ENCODE results near the gene LRRC37A.
A peak's percentile ranks its signal among the peaks of the same experiment; 100 is the strongest.
"Not testable (repeated sequence)": the region's sequence is repeated elsewhere in the genome, so short reads cannot be mapped to it uniquely, and the experiment has no call there.

The LRRC37A gene

DNA sequence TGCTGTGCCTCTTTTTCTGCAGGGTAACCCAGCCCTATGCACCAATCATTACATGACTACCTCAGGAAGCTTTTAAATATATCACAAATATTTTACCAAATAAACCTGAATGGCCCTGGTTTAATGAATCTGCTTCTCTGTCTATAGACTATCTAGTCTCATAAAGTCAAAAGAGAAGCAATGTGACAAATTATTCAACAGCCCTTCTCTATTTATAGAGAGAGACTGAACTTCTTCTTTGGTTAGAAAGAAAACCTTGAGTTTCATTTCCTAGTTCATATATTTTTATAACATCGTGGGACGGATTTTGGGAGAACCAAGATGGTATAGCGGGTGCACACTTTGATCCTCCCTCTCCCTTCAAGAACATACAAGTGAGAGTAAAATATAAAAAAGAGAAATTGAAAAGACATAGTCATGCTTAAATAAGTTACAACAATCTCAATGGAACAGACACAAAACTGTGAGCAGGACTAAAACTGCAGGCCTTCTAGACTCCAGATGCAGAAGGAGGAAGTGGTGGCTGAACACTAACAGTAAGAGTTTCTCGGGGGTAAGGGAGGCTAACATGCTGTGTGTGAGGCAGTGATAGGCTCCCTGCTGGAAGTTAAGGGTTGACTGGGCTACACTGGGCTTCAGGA, 3.9 kb upstream of the LRRC37A start:
- peak; percentile 48 to 71 for ATAC-seq

DNA sequence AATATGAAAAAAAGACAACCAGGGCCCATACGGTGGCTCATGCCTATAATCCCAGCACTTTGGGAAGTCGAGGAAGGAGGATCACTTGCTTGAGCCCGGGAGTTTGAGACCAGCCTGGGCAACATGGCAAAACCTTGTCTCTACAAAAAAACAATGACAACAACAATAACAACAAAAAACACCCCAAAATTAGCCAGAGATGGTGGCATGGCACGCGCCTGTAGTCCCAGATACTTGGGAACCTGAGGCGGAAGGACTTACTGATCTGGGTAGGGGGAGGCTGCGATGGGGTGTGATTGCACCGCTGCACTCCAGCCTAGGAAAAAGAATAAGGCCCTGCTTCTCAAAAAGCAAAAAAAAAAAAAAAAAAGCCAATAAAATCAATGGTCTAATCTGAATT, 3.3 kb upstream of the LRRC37A start:
- ATAC-seq: not testable (repeated sequence)

DNA sequence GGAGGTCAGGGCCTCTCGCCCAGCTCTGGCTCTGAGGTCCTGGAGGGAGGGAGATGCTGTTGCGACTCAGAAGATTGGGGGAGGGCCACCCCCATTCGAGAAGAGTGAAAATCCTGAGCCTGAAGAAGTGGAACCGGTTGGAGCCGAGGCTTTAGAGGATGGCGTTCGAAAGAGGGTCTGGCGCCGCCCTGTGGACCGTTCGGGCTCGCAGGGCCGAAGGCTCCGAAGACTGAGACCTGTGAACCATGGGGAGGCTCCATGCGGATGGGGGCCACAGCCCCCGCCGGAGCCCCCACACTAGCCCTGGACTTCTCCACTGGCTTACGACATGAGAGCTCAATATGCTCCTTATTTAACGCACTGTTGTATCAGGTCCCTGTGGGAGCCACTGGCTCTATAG, 46.3 kb downstream of the LRRC37A start:
- ATAC-seq: not testable (repeated sequence)

DNA sequence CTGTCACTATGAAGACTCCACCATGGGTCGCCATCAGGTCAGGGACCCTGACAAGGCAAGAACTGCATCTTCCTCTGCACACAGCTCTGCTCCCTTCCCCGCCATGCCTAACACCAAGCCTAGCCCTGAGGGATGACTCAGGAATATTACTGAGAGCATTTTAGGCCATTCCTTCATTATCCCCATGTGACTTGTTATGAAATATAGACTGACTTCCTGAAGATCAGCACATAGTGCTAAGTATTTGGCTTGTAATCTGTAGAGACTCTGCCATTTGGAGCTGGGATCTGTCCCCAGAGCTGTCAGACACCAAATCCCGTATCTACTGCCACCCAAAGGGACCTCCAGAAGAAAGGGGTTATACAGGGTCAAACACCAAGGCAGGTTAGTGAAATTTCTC, 47.2 kb downstream of the LRRC37A start:
- ATAC-seq: not testable (repeated sequence)

DNA sequence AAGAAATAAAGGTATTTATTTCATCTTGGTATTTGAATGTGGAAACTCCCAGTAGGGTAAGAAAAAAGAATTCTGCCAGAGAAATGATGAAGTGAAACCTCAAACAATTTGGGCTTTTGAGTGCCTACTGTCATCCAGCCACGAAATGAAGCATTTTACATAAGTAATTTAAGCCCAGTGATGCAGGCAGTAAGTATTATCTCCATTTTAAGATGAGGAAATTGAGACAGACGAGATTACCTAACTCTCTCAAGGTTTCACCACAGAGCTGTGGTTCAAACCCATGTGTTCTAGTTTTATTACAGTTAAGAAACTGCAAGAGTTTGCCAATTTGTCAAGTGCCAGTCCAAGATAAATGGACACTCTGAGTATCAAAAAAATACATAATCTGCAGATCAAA, 53.4 kb downstream of the LRRC37A start:
- peak; percentile 55 to 63 for ATAC-seq

DNA sequence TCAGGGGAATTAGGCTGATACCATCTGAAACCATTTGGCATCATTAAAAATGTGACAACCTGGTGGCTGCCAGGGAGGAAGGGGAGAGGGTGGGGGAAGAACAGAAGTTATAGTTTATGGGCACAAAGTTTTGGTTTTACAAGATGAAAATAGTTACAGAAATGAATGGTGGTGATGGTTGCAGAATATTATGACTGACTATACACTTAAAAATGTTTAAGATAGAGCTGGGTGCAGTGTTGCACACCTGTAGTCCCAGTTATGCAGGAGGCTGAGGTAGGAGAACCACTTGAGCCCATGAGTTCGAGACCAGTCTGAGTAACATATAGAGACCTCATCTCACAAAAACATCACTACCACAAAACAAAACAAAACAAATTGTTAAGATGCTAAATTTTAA, 54.1 kb downstream of the LRRC37A start:
- ATAC-seq: not testable (repeated sequence)

DNA sequence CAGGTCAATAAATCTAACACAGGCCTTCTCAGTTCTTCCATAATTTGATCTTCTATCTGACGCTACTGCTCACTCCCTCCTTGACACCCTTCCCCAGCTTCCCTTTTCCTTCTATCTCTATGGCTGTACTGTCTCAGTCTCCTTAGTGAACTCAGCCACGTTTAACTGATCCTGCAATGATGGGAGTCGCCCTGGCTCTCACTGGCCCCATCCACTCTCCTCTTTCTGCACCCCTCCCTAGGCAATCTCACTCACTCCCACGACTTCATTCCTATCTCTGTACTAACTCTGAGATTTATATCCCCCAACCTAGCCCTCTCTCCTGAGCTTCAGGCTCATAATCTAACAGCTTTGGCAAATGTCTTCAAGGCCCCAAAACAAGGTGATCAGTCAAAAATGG, 58.9 kb downstream of the LRRC37A start:
- ATAC-seq: not testable (repeated sequence)

DNA sequence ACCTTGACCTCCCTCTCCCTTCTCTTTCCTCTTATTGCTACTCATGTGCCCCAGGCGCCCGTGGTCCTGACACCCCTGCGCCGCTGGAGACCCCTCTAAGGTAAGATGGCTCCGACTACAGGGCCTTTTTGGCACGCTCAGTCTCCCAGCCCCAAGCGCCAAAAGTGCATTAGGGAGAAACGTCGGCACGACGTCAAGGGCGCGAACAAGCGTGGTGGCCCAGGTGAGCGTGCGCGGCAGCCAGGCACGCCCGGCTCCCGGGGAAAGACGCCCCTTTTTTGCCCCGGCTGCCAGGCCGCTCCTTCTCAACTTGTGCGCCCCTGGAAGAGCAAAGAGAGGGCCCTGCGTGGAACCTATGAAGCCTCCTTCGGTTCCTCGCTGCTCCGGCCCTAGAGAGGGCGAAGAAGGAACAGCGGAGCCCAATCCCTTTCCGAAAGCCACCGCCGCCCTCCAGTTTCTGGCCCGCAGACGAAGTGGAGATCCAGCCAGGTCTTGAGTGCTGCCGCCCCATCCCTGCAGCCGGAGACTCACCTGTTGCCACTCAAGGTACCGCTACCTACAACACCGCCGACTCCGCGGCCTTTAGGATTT, 66.3 kb downstream of the LRRC37A start:
- peak; percentile 46 to 57 for ATAC-seq

DNA sequence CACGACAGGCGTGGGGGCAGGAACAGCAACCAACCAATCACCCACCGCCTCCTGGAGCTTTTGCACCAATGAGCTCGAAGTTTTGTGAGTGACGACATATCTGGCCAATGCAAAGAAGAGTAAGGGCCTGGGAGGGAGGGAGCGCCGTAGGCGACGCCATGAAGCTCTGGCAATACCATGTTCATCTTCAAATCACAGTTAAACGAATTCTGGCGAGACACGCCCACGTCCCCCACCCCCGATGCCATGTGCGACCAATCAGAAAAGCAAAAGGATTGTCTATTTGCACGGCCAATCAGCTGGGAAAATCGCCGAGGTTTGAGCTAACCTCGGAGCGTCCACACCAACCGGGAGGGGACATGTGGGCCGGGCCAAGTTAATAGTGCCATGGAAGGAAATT, 66.8 kb downstream of the LRRC37A start, which contains the start of gene ARL17B:
Gene ARL17B (minus strand): TSS at position 12 of the 400 bp plus-strand sequence. CDS start 3,369 bp downstream, outside the sequence.
- ATAC-seq: peak; percentile 98

DNA sequence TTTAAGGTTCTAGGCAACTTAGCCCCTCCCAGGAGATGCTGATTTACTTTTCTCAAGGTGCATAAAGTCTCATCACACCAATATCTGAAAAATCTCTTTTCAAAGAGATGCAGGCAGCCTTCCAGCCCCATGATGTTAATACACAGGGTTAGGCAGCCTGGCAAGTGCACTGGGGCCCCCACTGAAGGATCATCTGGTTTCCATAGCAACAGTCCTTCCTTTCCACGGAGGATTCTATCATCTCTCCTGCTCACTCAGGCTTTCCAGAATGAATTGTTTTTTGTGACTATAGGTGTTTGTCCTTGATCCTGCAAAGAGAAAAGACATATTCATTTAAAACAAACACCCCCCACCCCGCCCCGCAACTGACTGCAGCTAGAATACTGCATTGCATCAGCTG, 72.6 kb downstream of the LRRC37A start:
- not testable (repeated sequence) for ATAC-seq

DNA sequence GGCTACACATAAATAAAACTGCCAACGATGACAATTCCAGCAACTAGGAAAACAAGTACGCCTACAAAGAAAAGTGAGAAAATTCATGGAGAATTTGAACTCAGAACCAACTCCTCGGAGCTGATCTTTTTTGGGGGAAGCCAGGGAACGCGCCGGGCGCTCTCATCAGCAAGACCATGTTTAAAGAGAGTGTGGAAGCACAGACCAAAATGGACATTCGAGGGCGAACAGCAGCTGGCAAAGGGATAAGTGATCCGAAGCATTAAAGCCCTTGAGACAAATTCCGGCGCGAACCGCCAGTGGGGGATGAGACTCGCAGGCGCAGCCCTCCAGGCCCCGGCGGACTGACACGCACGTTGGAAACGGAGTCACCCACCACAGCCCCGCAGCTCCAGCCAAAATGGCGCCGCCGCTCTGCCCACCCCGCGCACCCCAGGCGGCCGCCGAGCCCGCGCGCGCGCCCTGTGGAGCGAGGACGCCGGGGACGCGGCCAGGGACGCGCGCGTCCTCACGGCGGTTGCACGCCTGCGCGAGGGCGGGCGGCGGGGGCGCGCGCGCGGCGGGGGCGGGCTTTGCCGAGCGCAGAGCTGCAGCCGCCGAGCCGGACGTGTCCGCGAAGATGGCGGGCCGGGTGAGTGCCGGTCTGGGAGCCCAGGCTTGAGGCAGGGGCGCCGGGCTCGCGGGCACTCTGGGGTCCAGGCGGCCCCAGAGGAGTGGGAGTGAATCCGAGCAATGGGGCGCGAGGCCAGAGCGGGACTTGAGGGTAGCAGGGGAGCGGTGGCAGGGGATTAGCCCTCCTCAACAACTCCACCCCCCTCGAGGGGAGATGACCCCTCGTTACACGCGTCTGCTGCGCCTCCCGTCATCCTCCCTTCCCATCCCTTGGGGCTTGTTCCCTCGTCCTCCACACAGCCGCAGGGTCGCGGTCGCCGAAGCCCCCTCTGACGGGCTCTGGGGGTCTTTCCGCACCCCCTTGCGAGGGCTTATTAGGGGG, 77.6 kb downstream of the LRRC37A start:
- peak; percentile 90 to 91 for ATAC-seq

DNA sequence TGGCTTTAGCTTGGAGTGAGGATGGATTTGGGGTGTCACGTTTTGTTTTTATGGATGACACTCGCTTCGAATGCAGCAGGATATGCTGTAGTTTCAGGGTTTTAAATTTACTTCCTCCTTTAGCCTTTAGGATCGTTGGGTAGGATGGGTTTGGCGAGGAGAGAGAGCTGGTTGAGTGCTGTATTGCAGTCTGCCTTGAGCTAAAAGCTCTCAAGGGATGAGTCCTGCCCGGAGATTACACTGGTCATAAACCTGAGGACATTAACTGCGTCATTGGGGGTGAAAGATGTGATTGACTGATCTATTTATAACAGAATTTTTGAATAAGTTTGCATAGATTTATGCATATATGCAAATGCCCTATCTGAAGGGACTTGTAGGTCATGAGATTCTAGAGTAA, 78.5 kb downstream of the LRRC37A start:
- peak; percentile 30 to 39 for ATAC-seq

DNA sequence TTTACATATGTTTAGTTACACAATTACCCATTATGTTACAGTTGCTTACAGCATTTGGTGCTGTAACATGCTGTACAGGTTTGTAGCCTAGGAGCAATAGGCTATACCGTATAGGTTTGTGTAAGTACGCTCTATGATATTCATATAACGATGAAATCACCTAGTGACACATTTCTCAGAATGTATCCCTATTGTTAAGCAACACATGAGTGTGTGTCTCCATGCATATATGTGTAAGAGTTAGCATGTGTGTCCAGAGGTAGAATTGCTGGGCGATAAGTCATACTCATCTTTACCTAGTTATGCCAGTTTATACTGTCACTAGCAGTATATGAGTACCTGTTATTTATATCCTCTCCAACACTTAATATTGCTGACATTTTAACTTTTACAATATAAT, 88.2 kb downstream of the LRRC37A start:
- peak; percentile 79 to 88 for ATAC-seq

DNA sequence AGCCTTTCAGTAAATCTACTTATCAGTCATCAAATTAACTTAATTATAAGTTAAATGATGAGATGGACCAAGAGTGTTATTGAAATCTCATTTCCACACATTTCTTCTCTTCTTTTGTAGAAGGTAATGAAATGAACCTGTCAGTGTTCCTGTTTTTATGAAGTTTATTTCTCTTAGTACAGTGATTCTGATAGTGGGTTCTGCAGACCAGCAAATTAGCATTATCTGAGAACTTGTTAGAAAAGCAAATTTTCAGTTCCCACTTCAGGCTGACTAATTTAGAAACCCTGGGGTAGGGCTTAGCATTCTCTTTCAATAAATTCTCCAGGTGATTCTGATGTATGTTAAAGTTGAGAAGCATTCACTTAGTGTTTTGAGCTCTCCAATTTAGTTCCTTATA, 90.6 kb downstream of the LRRC37A start:
- peak; percentile 35 to 55 for ATAC-seq

All from activated CD4-positive, CD25-positive, alpha-beta regulatory T cell treated with anti-CD3 and anti-CD28 coated beads, Interleukin-2, amount 50 U/mL, for 24 hours (primary cell).